Testis (tissue), 2 donors: ENCODE measurements around the gene CDK5.

Experiments
- CTCF ChIP-seq, 3 experiments: fragments of 450-650 bp in 2 of 3; fragments of 200-600 bp in 1 of 3; sonication (generic) in 1 of 3; IDR thresholded peaks; one replicate each; pipeline ENCODE4 v1.5.1; 2016 to 2019; ENCODE audit warnings: antibody characterized with exemption in 3 of 3, mild to moderate bottlenecking in 2 of 3, moderate library complexity in 1 of 3
- POLR2A ChIP-seq: fragments of 450-650 bp; IDR thresholded peaks from one replicate; pipeline ENCODE4 v1.6.1; 2017; ENCODE audit warnings: antibody characterized with exemption, mild to moderate bottlenecking, moderate library complexity

GRCh38 chr7:151056666-151057505 is 811 bp downstream of the CDK5 start:
- TF ChIP-seq CTCF (IDR thresholded peaks at IDR 0.05) (no peak), POLR2A (no peak)
